GM18868 (cell line): ENCODE data around the gene FUBP1.
A peak's percentile ranks its signal among the peaks of the same experiment; 100 is the strongest.
"Not testable (repeated sequence)": the region's sequence is repeated elsewhere in the genome, so short reads cannot be mapped to it uniquely, and the experiment has no call there.

ENCODE experiments used
- ATAC-seq: cut with Tn5 transposase; IDR thresholded peaks from one replicate; pipeline ENCODE4 v1.9.1; 2021; ENCODE audit warnings: mild to moderate bottlenecking, moderate library complexity; ENCODE audit not compliant: unreplicated experiment

The FUBP1 gene

DNA sequence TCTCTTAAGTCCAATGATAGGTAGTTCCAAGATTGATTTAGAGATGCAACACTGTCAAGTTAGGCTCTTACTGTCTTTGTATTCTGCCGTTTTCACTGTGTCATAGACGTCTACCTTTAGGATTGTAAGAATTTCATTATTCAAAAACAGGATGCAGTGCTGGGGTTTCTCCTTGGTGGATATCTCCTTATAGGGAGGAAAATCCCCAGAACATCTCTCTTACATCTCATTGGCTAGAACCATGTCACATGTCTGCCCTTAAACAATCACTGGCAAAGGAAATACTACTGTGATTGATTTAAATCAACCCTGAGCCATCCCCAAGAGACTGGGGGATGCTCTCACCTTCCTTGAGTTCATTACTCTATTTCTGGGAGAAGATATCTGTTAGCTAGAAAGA, 10.9 kb upstream of the FUBP1 start:
- ATAC-seq, result no peak

DNA sequence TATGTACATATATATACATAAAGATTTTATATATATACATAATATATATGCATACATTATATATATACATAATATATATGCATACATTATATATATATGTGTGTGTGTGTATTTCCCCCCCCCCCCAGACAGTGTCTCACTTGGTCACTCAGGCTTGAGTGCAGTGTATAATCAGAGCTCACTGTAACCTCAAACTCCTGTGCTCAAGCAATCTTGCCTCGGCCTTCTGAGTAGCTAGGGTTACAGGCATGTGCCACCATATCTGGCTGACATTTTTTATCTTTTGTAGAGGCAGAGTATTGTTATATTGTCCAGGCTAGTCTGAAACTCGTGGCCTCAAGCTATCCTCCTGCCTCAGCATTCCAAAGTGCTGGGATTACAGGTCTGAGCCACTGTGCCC, 9.0 kb upstream of the FUBP1 start:
- no peak for ATAC-seq

DNA sequence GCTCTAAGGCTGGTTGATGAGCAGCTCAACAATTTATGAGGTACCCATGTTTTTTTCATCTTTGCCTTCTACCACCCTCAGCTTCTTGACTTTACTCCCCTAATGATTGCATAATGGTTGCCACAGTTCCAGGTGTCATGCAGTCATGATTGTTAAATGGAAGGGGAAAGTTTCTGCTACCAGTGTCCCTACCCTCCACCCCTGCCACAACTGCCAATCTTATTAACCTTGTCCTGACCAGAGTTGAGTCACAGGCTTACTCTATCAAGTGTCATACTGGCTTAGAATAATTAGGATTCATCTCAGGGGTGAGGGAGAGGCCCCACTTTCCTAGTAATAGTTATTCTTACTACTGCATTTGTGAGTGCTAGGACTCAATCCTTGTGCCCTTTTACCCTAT, 7.9 kb upstream of the FUBP1 start:
- no peak for ATAC-seq

DNA sequence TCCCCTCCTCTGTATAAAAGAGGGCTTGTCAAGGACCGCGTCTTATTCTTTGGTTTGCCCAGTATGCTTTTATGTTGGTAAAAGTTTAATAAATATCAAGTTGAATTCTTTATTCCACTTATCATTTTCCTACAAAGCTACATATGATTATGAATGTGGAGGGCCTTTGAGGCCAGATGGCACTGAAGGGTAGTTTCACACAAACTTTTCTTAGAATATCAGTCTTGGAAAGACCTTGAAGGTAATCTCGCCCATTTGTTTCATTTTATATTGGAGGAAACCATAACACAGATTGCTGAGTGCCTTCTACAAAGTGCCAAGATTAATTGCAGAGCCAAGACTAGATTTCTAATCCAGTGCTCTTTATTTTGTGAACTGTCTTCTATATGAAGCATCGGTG, 5.8 kb upstream of the FUBP1 start:
- no peak for ATAC-seq

DNA sequence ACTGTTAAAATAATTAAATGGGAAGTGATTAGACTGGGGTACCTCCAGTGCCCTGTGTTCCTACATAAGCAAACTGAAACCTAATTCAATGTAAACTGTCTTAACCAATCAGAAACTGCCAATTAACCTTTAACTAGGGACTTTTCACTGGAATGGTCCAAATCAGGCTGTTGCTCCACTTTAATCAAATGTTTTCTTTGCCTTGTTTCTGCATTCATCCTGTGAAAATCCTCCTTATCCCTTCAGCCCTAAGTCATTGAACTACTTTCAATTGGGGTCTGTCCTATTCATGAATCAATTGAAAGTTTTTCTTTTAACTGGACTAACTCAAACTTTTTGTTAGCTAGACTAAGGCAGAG, 5.1 kb upstream of the FUBP1 start:
- ATAC-seq, result no peak

DNA sequence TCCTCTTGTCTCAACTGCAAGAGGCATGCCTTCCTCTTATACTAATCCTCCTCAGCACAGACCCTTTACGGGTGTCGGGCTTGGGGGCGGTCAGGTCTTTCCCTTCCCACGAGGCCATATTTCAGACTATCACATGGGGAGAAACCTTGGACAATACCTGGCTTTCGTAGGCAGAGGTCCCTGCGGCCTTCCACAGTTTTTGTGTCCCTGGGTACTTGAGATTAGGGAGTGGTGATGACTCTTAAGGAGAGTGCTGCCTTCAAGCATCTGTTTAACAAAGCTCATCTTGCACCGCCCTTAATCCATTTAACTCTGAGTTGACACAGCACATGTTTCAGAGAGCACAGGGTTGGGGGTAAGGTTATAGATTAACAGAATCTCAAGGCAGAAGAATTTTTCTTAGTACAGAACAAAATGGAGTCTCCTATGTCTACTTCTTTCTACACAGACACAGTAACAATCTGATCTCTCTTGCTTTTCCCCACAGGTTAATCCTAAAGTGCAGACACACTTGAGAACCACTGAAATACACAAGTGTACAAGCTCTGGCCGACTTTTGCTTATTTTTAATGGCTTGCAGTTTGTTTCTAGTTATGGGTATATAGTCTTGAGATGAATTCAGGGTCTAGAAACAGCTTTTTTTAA, 4.6 kb upstream of the FUBP1 start:
- ATAC-seq, result not testable (repeated sequence)

DNA sequence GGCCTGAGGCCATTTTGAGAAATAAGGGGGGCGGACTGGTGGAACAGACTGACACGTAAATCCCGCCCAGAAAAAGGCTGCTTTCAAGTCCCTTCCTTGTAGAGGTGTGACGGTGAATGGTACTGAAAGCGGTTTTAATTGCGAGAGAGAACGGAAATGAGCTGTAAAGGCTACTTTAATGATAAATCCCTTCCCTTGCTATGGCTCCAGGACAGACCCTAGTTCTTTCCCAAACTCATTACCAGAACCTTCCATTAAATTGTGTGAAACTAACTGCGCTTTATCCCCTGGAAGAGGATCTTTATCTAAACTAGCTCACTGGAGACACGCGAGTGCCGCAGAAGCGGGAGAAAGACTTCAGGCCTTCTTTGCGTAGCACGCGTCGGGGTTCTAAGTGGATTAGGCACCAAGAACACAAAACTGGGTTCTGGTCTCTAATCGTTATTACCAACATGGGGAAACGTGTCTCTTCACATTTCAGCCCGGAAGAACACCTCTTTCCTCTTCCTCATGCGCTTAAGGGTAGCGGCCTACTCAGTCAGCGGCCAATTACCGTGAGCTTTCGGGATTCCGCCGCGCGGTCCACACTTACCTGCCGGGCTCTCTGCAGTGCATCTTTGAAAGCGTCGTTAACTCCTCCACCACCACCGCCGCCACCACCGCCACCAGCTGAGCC, 441 bp downstream of the FUBP1 start:
- ATAC-seq, result peak; percentile 72

DNA sequence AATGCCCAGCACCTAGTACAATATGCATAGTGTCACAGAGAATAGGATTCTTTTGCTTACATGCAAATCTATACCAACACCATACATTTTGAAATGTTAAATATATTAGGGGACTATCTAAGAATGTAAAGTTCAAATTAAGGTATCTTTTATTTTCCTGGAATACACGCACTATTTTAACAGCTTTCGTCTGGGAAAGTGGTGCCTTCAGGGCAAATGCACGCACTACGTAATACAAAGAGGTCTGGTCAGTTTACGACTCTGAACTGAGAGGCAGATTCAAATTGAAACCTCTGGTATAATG, 931 bp downstream of the FUBP1 start:
- no peak for ATAC-seq

DNA sequence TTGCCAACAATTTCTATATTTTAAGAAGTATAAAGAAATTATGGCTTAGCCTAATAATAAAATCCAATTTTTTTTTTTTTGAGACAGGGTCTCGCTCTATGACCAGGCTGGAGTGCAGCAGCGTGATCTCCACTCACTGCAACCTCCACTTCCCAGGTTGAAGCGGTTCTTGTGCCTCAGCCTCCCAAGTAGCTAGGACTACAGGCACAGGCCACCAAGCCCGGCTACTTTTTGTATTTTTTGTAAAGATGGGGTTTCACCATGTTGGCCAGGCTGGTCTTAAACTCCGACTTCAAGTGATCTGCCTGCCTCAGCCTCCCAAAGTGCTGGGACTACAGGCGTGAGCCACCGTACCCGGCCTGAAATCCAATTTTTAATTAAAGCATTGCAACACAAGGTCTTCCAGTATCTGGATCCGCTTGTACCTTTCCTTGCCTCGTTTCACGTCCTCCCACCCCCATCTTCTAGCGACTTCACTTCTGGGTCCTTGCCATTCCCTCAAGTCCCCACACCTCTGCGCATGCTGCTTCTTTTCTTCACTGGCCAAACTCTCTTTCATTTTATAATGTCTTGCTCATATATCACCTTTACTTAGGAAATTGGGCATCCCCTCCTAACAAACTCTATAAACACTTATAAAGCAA, 2.3 kb downstream of the FUBP1 start:
- ATAC-seq, result no peak

DNA sequence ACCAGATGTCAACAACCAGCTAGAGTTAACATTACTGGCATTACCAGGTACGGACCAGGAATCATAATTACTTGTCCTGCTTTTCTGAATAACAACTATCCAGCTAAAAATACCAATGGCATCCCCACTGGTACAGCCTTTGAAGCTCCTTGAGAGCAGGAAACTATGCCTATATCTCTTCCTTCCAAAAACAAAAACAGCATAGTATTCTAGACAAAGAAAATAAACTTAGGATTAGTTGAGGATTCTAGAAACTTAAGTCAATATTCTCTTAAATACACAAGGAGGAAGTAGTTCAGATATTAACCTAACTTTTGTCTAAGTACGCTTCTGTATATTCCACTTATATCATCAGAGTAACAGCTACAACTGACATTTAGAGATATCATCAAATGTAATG, 3.0 kb downstream of the FUBP1 start:
- ATAC-seq, result no peak

DNA sequence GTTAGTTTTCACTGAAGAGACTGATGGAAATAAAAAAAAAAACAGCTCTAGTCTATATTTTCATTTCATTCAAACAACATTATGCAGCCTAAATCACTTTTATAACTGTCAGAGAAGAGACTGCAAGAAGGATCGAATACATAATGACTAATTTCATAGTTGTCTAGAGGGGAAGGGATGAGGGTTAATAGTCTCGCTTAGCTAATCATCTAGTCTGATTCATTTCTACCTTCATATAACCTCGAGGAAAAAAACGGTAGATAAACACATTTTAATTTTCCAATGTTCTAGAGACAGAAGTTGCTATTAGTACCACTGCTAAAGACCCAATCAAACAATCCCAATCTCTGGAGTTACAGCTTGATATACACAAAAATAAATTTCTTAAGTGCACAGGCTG, 3.5 kb downstream of the FUBP1 start:
- no peak for ATAC-seq

DNA sequence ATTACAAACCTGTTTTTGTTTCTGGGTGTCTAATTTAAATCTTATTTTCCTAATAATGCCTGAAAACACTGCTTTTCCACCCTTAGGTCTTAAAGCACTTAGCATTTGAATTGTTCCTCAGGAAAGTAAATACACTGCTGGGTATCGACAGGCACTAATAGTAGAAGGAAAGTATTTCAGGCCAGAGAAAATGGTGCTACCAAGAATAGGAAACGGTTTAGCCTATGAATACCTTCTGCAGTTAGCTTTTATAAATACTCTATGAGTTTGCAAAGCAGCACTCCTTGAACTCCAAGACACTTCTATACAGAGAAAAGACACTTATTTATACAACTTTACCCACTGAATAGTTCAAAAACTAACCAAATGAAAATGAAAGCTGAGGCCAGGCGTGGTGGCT, 6.8 kb downstream of the FUBP1 start:
- ATAC-seq, result no peak

DNA sequence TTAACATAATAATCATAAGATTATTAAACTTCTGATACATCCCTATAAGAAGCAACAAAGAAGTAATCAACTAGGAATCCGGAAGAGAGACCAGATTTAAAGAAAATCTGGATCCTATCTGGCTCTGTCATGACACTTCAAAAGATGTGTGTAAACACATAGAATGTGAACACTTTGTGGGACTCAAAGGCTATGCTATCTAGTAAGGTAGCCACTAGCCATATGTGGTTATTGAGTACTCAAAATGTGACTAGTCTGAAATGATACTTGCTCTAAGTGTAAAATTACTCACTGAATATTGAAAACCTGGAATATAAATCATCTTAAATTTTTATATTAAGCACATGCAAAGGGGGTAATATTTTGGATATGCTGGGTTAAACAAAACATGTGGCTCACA, 8.7 kb downstream of the FUBP1 start:
- no peak for ATAC-seq

DNA sequence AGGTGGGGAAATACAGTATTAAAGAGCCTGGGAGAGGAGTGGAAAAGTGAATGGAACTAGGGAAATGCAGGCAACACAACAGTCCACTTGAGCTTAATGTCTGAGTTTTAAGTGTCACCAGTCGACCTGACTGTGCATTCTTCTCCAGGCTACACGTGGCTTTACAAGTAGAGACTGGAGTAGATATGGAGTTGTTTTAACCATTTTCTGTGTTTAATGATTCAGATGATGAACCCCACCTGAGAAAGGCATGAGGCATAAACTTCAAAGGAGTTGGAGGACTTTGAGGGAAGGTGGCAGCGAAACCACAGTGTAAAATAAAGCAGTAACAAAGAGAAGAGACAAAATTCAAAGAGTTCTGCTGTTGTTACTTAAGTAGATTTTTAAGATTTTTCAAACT, 12.6 kb downstream of the FUBP1 start:
- ATAC-seq, result no peak

DNA sequence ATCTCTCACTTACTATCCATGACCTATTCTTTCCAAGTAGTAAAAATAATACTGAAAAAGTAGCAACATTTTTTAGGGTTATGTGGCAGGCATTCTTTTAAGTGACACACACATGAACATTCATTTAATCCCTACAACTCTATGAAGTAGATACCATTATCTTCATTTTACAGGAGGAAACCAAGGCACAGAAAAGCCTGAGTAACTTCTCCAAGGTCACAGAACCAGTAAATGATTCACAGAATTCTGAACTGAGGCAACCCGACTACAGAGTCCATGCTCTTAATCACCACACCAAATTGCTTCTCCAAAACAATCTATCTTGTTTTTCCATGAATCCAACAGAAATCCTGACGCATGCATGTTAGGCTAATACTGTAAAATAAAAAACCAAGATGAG, 17.5 kb downstream of the FUBP1 start:
- no peak for ATAC-seq

DNA sequence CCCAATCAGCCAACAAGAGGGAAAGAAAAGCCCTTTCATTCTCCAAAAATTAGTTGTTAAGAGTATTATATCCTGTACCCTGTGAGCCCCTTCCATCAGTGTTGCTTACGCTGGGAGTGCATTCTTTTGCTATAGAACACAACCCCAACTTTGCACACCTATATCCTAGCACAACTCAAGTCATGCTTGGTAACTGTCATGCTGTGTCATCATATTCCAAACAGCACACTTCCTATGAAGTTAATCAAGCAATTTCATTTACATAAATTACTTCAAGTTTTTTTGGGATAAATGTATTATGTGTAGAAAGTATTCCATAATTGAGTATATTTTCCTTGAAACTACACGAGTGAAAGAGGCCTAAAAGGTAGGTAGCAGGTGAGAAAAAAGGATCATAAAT, 20.0 kb downstream of the FUBP1 start:
- ATAC-seq, result no peak

DNA sequence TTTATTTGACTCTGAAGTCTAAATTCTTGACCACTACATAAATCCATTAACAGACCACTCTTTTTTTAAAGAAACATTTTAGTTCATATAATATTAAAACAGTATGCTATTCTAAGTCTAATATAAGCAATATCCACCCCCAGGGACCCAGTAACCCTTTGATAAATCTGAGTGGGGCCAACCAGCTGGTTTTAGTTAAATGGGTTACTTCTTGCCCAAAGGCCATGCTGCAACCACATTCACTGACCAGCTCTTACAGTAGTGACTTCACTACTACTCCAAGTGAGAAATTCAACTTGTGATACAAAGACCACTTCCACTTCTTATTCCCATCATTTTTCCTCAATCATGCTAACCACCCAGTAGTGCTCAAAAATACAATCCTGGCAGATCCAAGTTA, 20.5 kb downstream of the FUBP1 start:
- no peak for ATAC-seq

DNA sequence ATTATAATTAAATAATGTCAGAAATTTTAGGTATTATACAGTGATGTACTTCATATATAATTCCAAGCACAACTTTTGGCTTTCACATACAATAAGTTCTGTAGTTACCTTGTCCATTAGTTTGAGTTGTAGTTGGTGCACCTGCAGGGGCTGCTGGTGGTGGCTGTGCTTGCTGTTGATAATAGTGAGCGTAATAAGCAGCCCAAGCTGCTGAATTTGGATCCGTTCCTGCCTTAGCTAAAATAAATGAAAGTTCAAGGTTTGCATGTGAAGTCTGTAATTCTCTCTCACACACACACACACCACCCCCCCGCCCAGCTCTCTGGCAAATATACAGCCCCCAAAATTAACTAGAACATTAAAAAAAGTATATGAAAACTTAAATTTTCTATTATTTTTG, 22.4 kb downstream of the FUBP1 start:
- no peak for ATAC-seq

DNA sequence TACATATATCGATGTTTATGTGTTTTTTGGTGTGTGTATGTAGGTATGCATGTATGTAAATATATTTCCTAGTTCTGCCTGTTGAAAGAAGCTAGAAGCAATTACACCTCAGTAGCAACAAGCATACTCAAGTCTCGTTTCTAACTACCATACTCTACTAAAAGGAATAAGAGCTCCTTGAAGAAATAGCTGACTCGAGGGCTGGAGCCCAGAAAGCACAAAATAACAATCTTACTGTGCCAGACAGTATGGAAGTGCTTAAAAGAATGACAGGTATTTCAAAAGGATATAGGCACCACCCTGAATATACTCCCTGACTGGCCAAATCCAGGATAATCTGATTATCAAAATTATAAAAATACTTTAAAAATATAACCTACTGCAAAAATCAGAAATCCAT, 23.2 kb downstream of the FUBP1 start:
- ATAC-seq, result no peak

DNA sequence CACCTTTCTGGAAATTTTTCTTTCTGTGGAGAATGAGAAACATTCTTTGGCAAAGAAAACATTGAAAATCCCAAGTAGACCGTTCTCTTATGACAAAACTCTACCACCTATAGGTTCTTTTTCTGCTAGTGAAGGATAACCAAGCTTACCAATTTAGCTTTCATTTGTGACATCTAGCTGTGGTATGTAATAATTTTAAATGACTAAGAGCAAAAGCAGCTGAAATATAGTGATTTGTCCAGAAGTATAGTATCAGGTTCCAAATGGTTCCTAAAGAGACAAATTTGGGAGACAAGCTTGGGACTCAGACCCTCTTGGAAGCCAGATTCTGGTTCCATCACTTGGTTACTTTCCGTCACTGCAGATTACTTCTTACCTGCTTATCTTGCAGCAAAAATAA, 24.4 kb downstream of the FUBP1 start:
- ATAC-seq, result no peak

DNA sequence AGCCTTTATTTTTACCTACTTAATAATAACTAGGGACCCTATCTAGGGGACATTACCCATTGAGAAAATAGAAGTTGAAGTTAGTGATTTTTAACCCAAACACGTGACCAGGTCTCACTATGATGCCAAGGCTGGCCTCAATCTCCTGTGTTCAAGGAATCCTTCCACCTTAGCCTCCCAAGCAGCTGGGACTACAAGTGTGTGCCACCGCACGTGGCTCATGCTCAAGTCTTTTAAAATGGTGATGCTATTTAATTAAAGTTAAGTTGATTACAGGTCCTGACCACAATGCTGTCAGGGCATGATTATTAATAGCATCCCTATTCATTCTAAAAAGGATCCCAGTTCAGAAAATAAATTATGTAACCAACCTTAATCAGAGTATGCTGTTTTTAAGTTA, 25.0 kb downstream of the FUBP1 start:
- ATAC-seq, result no peak

DNA sequence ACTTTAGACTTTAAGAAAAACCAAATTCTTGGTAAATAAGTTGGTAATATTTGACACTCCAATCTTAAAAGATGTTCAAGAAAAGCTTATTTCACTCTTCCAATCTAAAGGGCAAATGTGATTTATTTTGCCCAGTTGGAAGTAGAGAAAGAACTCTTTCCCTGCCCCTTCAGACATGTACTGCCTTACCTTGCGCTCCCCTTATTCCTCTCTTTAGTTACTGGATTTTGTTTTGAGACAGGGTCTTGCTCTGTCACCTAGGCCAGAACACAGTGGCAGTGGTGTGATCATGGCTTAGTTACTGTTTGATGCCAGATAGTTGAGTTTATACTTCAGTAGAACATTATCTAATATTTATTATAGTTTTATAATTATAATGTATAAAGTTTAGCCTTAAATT, 27.5 kb downstream of the FUBP1 start:
- no peak for ATAC-seq

DNA sequence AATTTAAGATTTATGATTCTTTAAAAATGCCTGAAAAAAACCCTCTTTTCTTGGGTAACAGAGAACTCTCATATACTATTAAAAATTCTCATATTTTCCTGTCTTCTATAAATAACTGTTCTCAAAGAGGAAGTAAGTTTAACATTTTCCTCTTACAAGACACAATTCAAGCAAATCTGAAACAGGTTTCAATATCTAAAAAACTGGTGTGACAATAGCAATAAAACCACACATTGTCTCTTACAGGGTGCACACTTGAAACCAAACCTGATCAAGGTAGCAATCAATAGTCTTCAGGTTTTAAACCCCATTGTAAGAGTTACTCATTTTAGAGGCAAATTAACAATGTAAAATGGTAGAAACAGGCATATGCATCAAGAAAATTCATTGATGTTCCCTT, 28.0 kb downstream of the FUBP1 start:
- peak; percentile 77 for ATAC-seq
